Neural progenitor cell (in vitro differentiated cells): ENCODE data around the gene SIVA1. TPM values are rescaled to one million over a fixed set of nuclear protein-coding genes. Genes with fewer than 3 reads are reported as not detected.

Experiments
- DNase-seq: peaks from one replicate; pipeline ENCODE4 v3.0.0-alpha.2; 2016; ENCODE audit warnings: low spot score
- H2AFZ ChIP-seq: fragments of 200-600 bp; sonication (generic); replicated peaks from 2 replicates; pipeline ENCODE4 v1.6.1; 2016; ENCODE audit warnings: antibody characterized with exemption
- H3F3A ChIP-seq: fragments of 200-600 bp; sonication (generic); 2 replicates; pipeline ENCODE4 v1.6.1; 2016; ENCODE audit warnings: antibody characterized with exemption, low read depth
- H3K27ac ChIP-seq: fragments of 200-600 bp; sonication (generic); 2 replicates; pipeline ENCODE4 v1.5.1; 2016; ENCODE audit warnings: mild to moderate bottlenecking
- H3K27me3 ChIP-seq: fragments of 200-600 bp; sonication (generic); 2 replicates; pipeline ENCODE4 v1.6.1; 2016; ENCODE audit warnings: mild to moderate bottlenecking, moderate library complexity
- H3K36me3 ChIP-seq: fragments of 200-600 bp; sonication (generic); 2 replicates; pipeline ENCODE4 v1.5.1; 2016
- H3K4me1 ChIP-seq: fragments of 200-600 bp; sonication (generic); 2 replicates; pipeline ENCODE4 v1.6.1; 2016; ENCODE audit warnings: mixed run types
- H3K4me2 ChIP-seq: fragments of 200-600 bp; sonication (generic); 2 replicates; pipeline ENCODE4 v1.6.1; 2016
- H3K4me3 ChIP-seq: fragments of 200-600 bp; sonication (generic); 2 replicates; pipeline ENCODE4 v1.5.1; 2016
- H3K79me2 ChIP-seq: fragments of 200-600 bp; sonication (generic); 2 replicates; pipeline ENCODE4 v1.6.1; 2016; ENCODE audit warnings: low read depth
- H3K9ac ChIP-seq: fragments of 200-600 bp; sonication (generic); 2 replicates; pipeline ENCODE4 v1.6.1; 2016
- H3K9me3 ChIP-seq: fragments of 200-600 bp; sonication (generic); 2 replicates; pipeline ENCODE4 v1.5.1; 2016; ENCODE audit warnings: low read depth
- H4K20me1 ChIP-seq: fragments of 200-600 bp; sonication (generic); 2 replicates; pipeline ENCODE4 v1.6.1; 2016; ENCODE audit warnings: low read depth
- H3K27ac Mint-ChIP-seq: 3 replicates; pipeline ENCODE4 v1.8.0; 2021; ENCODE audit warnings: mixed read lengths
- H3K27me3 Mint-ChIP-seq: 2 replicates; pipeline ENCODE4 v1.8.0; 2022; ENCODE audit warnings: low read depth, mild to moderate bottlenecking, inconsistent platforms, moderate library complexity, mixed read lengths; ENCODE audit not compliant: insufficient read depth
- H3K36me3 Mint-ChIP-seq: 3 replicates; pipeline ENCODE4 v1.8.0; 2021; ENCODE audit warnings: mixed read lengths
- H3K4me1 Mint-ChIP-seq: 3 replicates; pipeline ENCODE4 v1.8.0; 2021; ENCODE audit warnings: mixed read lengths
- H3K4me3 Mint-ChIP-seq: 3 replicates; pipeline ENCODE4 v1.8.0; 2021; ENCODE audit warnings: mild to moderate bottlenecking, moderate library complexity, mixed read lengths
- H3K9me3 Mint-ChIP-seq: 3 replicates; pipeline ENCODE4 v1.8.0; 2020; ENCODE audit warnings: mixed read lengths
- CTCF ChIP-seq: fragments of 200-600 bp; sonication (generic); IDR thresholded peaks from 2 replicates; pipeline ENCODE4 v1.5.1; 2017; ENCODE audit warnings: antibody characterized with exemption, mild to moderate bottlenecking
- EZH2 ChIP-seq: fragments of 200-600 bp; sonication (generic); IDR thresholded peaks from 2 replicates; pipeline ENCODE4 v1.6.1; 2017; ENCODE audit warnings: antibody characterized with exemption, mild to moderate bottlenecking, moderate library complexity
- EZH2phosphoT487 ChIP-seq: fragments of 200-600 bp; sonication (generic); IDR thresholded peaks from 2 replicates; pipeline ENCODE4 v1.6.1; 2017; ENCODE audit warnings: antibody characterized with exemption
- total RNA-seq: library from RNA; depleted of rRNA; stranded (reverse); fragments of >200 nt; gene quantifications from 2 replicates; pipeline ENCODE4 v1.2.3, GENCODE V29; 2015; ENCODE audit warnings: low replicate concordance

The SIVA1 gene
- total RNA-seq, 1 donor from 2014 or later = 139 TPM

- Mint-ChIP-seq H3K4me3 (peak overlapping the region; percentile 0), H3K27ac (no peak overlapping the region), H3K27me3 (peaks cover 17% of the 10 kb centered on the region), H3K9me3 (no peaks in the 10 kb centered on the region), H3K36me3 (no peaks in the 10 kb centered on the region), H3K4me1 (no peaks in the 10 kb centered on the region)
- H2AFZ ChIP-seq = no peak overlapping the region
- DNase-seq = no peak
- no peaks in the 10 kb centered on the region for H3K4me1 ChIP-seq
- no peaks in the 10 kb centered on the region for H3K36me3 ChIP-seq
- no peaks in the 10 kb centered on the region for H3F3A ChIP-seq
- TF ChIP-seq EZH2phosphoT487 = no peak
- TF ChIP-seq CTCF = no peak
- TF ChIP-seq EZH2 = no peak
- no peak overlapping the region for H3K27ac ChIP-seq
- peaks cover 2% of the 10 kb centered on the region for H4K20me1 ChIP-seq
- H3K9ac ChIP-seq = no peak overlapping the region
- peaks cover 20% of the 10 kb centered on the region for H3K27me3 ChIP-seq
- no peaks in the 10 kb centered on the region for H3K79me2 ChIP-seq
- H3K4me3 ChIP-seq = no peak overlapping the region
- H3K4me2 ChIP-seq = no peak overlapping the region
- H3K9me3 ChIP-seq = no peaks in the 10 kb centered on the region
These were observed 53.9 kb downstream of the SIVA1 start for GRCh38 chr14:104806625-104807465.

- Histone ChIP-seq H3F3A (peaks cover 1% of the 10 kb centered on the region), H3K27me3 (peaks cover 4% of the 10 kb centered on the region), H3K27ac (no peak overlapping the region), H3K9me3 (no peaks in the 10 kb centered on the region), H3K4me2 (no peak overlapping the region), H3K4me1 (no peaks in the 10 kb centered on the region), H3K79me2 (no peaks in the 10 kb centered on the region), H3K4me3 (no peak overlapping the region), H3K36me3 (no peaks in the 10 kb centered on the region), H3K9ac (no peak overlapping the region), H4K20me1 (no peaks in the 10 kb centered on the region), H2AFZ (no peak overlapping the region)
- no peak for TF ChIP-seq EZH2phosphoT487
- TF ChIP-seq EZH2 = no peak
- TF ChIP-seq CTCF = no peak
- H3K27me3 Mint-ChIP-seq = peaks cover 9% of the 10 kb centered on the region
- no peak overlapping the region for H3K27ac Mint-ChIP-seq
- no peaks in the 10 kb centered on the region for H3K9me3 Mint-ChIP-seq
- DNase-seq = no peak
- no peak overlapping the region for H3K4me3 Mint-ChIP-seq
- H3K4me1 Mint-ChIP-seq = no peaks in the 10 kb centered on the region
- no peaks in the 10 kb centered on the region for H3K36me3 Mint-ChIP-seq
These were observed 55.5 kb downstream of the SIVA1 start for GRCh38 chr14:104808456-104808855.

Other genes with a start within 250 kb of the SIVA1 start
- not detected in 2 replicates for gene C14orf180, start 173.4 kb upstream of the SIVA1 start, total RNA-seq
- 0.77 and 12.1 TPM in 2 replicates for gene TMEM179, start 148.4 kb upstream of the SIVA1 start, total RNA-seq
- gene INF2, start 63.5 kb upstream of the SIVA1 start, total RNA-seq = 7.8 and 24.0 TPM in 2 replicates
- 25.3 and 26.4 TPM in 2 replicates for gene ADSS1, start 28.9 kb upstream of the SIVA1 start, total RNA-seq
- 67.2 and 92.4 TPM in 2 replicates for gene AKT1, start 42.6 kb downstream of the SIVA1 start, total RNA-seq
- 0.41 and 1.1 TPM in 2 replicates for gene ZBTB42, start 48.0 kb downstream of the SIVA1 start, total RNA-seq
- gene CEP170B, start 112.1 kb downstream of the SIVA1 start, total RNA-seq = 3.0 and 13.7 TPM in 2 replicates
- not detected in 2 replicates for gene PLD4, start 171.7 kb downstream of the SIVA1 start, total RNA-seq
- 0.77 and 1.3 TPM in 2 replicates for gene AHNAK2, start 225.2 kb downstream of the SIVA1 start, total RNA-seq
- gene CLBA1, start 232.6 kb downstream of the SIVA1 start, total RNA-seq = 8.5 and 10.8 TPM in 2 replicates